ENCODE measurements around the gene STON2. TPM values are rescaled to one million over a fixed set of nuclear protein-coding genes. Genes with fewer than 3 reads are reported as not detected.
A peak's percentile ranks its signal among the peaks of the same experiment; 100 is the strongest.

The STON2 gene
- total RNA-seq, 2 experiments from 2014 or later: 0.58 TPM; not detected in 1

- H3K4me3 Mint-ChIP-seq: peak overlapping the region; percentile 92
- peaks cover 18% of the 10 kb centered on the region for H3K36me3 Mint-ChIP-seq (ENCODE audit: low read depth)
- CTCF ChIA-PET: interaction anchor here (0.8 to 1.3 kb wide), 2 partner anchors 233 to 245 kb away, joined by 3 to 4 read pairs; no protein-coding TSS in a partner anchor
- peak overlapping the region; percentile 98 for H3K27ac Mint-ChIP-seq
- intact Hi-C loops (cut with micrococcal nuclease): loop anchor here (5.0 kb wide), 1 partner anchor 252 kb away; no protein-coding TSS in a partner anchor
- H3K9me3 Mint-ChIP-seq: peaks cover 2% of the 10 kb centered on the region
- no peak for TF ChIP-seq CTCF (IDR thresholded peaks at IDR 0.05)
- H3K27me3 Mint-ChIP-seq: no peaks in the 10 kb centered on the region
- ATAC-seq: no peak
- peak; percentile 42 for DNase-seq
- H3K4me1 Mint-ChIP-seq (ENCODE audit: low read depth): peaks cover 30% of the 10 kb centered on the region
- POLR2A ChIA-PET: interaction anchor here (1.1 to 2.1 kb wide), 6 partner anchors 36 to 279 kb away, joined by 3 to 8 read pairs (median 4); partner anchors contain the start of gene CEP128
Observed at GRCh38 chr14:81219759-81220579, 180.2 kb downstream of the STON2 start.

DNA sequence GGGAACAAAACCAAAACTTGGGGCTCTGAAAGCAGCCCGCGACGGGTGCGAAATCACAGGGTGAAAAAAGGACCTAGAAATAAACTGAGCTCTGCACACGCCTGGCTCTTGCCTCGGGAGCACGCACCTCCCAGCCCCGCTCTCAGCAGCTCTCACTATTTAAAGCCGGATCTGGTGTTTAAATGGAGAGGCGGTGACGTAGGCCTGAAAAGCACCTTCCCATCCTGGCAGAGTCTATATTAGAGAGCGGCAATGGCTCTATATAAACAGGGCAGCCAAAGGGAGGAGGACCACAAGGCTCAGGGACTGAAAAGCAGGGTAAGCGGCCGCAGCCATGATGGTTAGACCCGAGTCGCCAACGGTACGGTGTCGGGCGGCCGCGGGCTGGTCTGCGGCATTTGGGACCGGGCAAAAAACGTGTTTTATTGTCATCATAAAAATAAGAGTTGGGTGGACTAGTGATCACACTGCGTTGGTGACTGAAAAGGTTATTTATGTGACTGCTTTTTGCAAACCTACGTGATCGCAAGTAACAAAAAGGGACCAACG lies 180.8 kb downstream of the STON2 start:
- TF ChIP-seq CTCF (IDR thresholded peaks at IDR 0.05): no peak
- H3K27ac Mint-ChIP-seq: peak overlapping the region; percentile 98
- peaks cover 32% of the 10 kb centered on the region for H3K4me1 Mint-ChIP-seq (ENCODE audit: low read depth)
- intact Hi-C loops (cut with micrococcal nuclease): loop anchor here (5.0 kb wide), 1 partner anchor 253 kb away; no protein-coding TSS in a partner anchor
- ChIA-PET CTCF (interaction anchor here (0.8 to 1.3 kb wide), 3 partner anchors 49 to 246 kb away, joined by 3 to 4 read pairs (median 3); no protein-coding TSS in a partner anchor), POLR2A (interaction anchor here (0.7 to 1.2 kb wide), 7 partner anchors 18 to 278 kb away, joined by 3 to 5 read pairs (median 3); partner anchors contain the start of gene CEP128)
- peak overlapping the region; percentile 92 for H3K4me3 Mint-ChIP-seq
- DNase-seq: peak; percentile 91
- peaks cover 21% of the 10 kb centered on the region for H3K36me3 Mint-ChIP-seq (ENCODE audit: low read depth)
- ATAC-seq: peak; percentile 67
- H3K27me3 Mint-ChIP-seq: no peaks in the 10 kb centered on the region
- peaks cover 2% of the 10 kb centered on the region for H3K9me3 Mint-ChIP-seq

DNA sequence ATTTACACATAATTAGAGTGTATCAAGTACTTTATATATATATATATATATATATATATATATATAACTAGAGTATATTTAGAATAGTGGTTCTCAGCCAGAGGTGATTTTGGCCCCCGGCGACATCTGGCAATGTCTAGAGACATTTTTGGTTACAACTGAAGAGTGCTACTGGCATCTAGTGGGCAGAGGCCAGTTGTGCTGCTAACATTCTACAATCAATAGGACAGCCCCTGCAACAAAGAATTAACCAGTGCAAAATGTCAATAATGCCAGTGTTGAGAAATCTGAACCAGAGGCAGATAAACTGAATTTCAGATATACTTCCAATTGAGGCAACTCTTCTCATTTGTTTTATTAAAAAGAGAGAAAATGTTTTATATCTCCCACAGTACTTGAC lies 188.3 kb downstream of the STON2 start:
- Mint-ChIP-seq H3K4me3 (no peak overlapping the region), H3K27me3 (no peaks in the 10 kb centered on the region), H3K27ac (no peak overlapping the region), H3K9me3 (no peaks in the 10 kb centered on the region), H3K4me1 (ENCODE audit: low read depth) (peaks cover 36% of the 10 kb centered on the region), H3K36me3 (ENCODE audit: low read depth) (peaks cover 53% of the 10 kb centered on the region)
- intact Hi-C loops (cut with micrococcal nuclease): no loop called here
- ChIA-PET CTCF (interaction anchor here (0.9 to 2.5 kb wide), 8 partner anchors 9 to 224 kb away, joined by 3 to 9 read pairs (median 4); no protein-coding TSS in a partner anchor), POLR2A (no interaction called here)
- ATAC-seq: peak; percentile 73
- TF ChIP-seq CTCF (IDR thresholded peaks at IDR 0.05): peak; percentile 22
- peak; percentile 53 for DNase-seq

Other genes with a start within 250 kb of the STON2 start
- gene GTF2A1, start 179.4 kb downstream of the STON2 start, total RNA-seq: 10 to 100 TPM; 34.3 to 35.9 TPM
- 10 to 100 TPM; 46.4 to 55.4 TPM for gene SEL1L, start 133.5 kb upstream of the STON2 start, total RNA-seq